HepG2 (cell line): ENCODE data around the gene TPRN. TPM values are rescaled to one million over a fixed set of nuclear protein-coding genes. Genes with fewer than 3 reads are reported as not detected.
A peak's percentile ranks its signal among the peaks of the same experiment; 100 is the strongest.

Experiments
- FOXA3 ChIP-seq: IDR thresholded peaks from 2 replicates; pipeline ENCODE4 v1.6.1; 2016; ENCODE audit warnings: missing genetic modification reagents, missing compliant biosample characterization
- GATAD1 ChIP-seq: IDR thresholded peaks from 2 replicates; pipeline ENCODE4 v1.6.1; 2016; ENCODE audit warnings: missing genetic modification reagents, missing compliant biosample characterization
- JUNB ChIP-seq: sonication (generic); formaldehyde crosslinking; IDR thresholded peaks from 2 replicates; pipeline ENCODE4 v1.8.0; 2022; ENCODE audit warnings: missing genetic modification reagents, mild to moderate bottlenecking, borderline replicate concordance
- PHF8 ChIP-seq: sonication (generic); formaldehyde crosslinking; IDR thresholded peaks from 2 replicates; pipeline ENCODE4 v1.5.0; 2020; ENCODE audit warnings: missing genetic modification reagents
- RELA ChIP-seq: sonication (generic); formaldehyde crosslinking; IDR thresholded peaks from 2 replicates; pipeline ENCODE4 v1.4.0; 2020; ENCODE audit warnings: missing genetic modification reagents
- ZMYM4 ChIP-seq: sonication (generic); formaldehyde crosslinking; IDR thresholded peaks from 2 replicates; pipeline ENCODE4 v1.8.1; 2023; ENCODE audit warnings: mild to moderate bottlenecking, missing genetic modification reagents
- ZNF432 ChIP-seq: sonication (generic); formaldehyde crosslinking; IDR thresholded peaks from 2 replicates; pipeline ENCODE4 v1.5.0; 2020; ENCODE audit warnings: missing genetic modification reagents, mild to moderate bottlenecking, borderline replicate concordance
- polyA plus RNA-seq, 8 experiments: library from polyadenylated mRNA; depleted of rRNA in 3 of 8; stranded (reverse) in 7 of 8; unstranded in 1 of 8; fragments of >200 nt; fragmentation: Illumina TruSeq in 4 of 8; extraction: Trizol in 4 of 8; gene quantifications; 2 replicates each; pipeline versions ENCODE4 v1.2.1 to v1.2.3, GENCODE V29; 2011 to 2016; ENCODE audit warnings: low read depth in 4 of 8, missing spikeins in 1 of 8, mixed read lengths in 1 of 8; ENCODE audit not compliant: insufficient read depth in 1 of 8
- total RNA-seq, 5 experiments: library from RNA; depleted of rRNA; stranded (reverse); fragments of >200 nt; fragmentation: Illumina TruSeq; extraction: Trizol; gene quantifications; 2 replicates each; pipeline ENCODE4 v1.2.3, GENCODE V29; 2016; ENCODE audit warnings: low read depth in 1 of 5
- TF ChIP-seq, protein P1 (sequence below): sonication (generic); formaldehyde crosslinking; conservative IDR thresholded peaks from 2 replicates; pipeline ENCODE4 v1.5.0; 2020; ENCODE audit warnings: missing genetic modification reagents
- TF ChIP-seq, protein P2 (sequence below): sonication (generic); formaldehyde crosslinking; conservative IDR thresholded peaks from 2 replicates; pipeline ENCODE4 v1.8.0; 2022; ENCODE audit warnings: low read depth, missing genetic modification reagents
- TF ChIP-seq, protein P3 (sequence below): sonication (generic); formaldehyde crosslinking; IDR thresholded peaks from 2 replicates; pipeline ENCODE4 v1.5.0; 2020; ENCODE audit warnings: missing genetic modification reagents
- TF ChIP-seq, protein P4 (sequence below): sonication (generic); formaldehyde crosslinking; IDR thresholded peaks from 2 replicates; pipeline ENCODE4 v1.4.0; 2020; ENCODE audit warnings: missing genetic modification reagents
- TF ChIP-seq, protein P5 (sequence below): IDR thresholded peaks from 2 replicates; pipeline ENCODE4 v1.6.1; 2018; ENCODE audit warnings: missing genetic modification reagents
- TF ChIP-seq, protein P6 (sequence below), 2 experiments: IDR thresholded peaks; 2 replicates each; pipeline ENCODE4 v1.6.1; 2011 to 2012; ENCODE audit warnings: low read length in 2 of 2, borderline replicate concordance in 1 of 2, low read depth in 1 of 2, mild to moderate bottlenecking in 1 of 2, moderate library complexity in 1 of 2
- TF ChIP-seq, protein P7 (sequence below): sonication (generic); formaldehyde crosslinking; IDR thresholded peaks from 2 replicates; pipeline ENCODE4 v1.8.0; 2022; ENCODE audit warnings: mild to moderate bottlenecking, missing genetic modification reagents

Gene TPRN
- total and polyA plus RNA-seq, 2 of the 13 experiments (the other 11 are each of a cell fraction or from before 2014, with no cell fraction given) = 10.1 to 19.2 TPM

DNA sequence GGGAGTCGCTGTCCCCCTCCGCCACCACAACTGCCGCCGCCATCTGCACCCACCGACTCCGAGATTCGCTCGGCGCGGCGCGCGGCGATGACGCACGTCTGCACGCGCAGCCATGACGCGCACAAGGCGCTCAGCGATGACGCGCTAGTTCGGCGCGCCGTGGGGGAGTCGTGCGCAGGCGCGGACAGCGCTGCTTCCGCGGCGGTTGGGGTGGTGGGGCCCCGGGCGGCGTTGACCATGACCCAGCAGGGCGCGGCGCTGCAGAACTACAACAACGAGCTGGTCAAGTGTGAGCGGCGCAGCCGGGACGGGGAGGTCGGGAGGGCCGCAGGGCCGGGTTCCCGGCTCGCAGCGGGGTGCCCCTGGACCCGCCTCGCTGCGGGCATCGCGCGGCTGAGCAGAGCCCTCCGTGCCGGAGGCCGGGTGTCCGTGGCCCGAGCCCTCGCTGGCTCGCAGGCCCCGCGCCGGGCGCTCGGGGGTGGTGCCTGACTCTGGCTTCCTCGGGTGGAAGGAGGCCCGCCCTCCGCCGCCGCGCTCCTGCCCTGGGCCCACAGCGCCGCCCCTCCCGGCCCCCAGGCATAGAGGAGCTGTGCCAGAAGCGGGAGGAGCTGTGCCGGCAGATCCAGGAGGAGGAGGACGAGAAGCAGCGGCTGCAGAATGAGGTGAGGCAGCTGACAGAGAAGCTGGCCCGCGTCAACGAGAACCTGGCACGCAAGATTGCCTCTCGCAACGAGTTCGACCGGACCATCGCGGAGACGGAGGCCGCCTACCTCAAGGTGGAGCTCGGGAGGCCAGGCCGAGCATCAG, 11.8 kb downstream of the TPRN start, which contains the start of the genes ANAPC2 and SSNA1 (continued):
- TF ChIP-seq, protein P1, sequence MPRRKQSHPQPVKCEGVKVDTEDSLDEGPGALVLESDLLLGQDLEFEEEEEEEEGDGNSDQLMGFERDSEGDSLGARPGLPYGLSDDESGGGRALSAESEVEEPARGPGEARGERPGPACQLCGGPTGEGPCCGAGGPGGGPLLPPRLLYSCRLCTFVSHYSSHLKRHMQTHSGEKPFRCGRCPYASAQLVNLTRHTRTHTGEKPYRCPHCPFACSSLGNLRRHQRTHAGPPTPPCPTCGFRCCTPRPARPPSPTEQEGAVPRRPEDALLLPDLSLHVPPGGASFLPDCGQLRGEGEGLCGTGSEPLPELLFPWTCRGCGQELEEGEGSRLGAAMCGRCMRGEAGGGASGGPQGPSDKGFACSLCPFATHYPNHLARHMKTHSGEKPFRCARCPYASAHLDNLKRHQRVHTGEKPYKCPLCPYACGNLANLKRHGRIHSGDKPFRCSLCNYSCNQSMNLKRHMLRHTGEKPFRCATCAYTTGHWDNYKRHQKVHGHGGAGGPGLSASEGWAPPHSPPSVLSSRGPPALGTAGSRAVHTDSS (CRISPR knock-in tag) = peak; percentile 87; the same call in 1 of the 2 replicates
- peak; percentile 85 for TF ChIP-seq FOXA3 (CRISPR knock-in tag)
- TF ChIP-seq, protein P2, sequence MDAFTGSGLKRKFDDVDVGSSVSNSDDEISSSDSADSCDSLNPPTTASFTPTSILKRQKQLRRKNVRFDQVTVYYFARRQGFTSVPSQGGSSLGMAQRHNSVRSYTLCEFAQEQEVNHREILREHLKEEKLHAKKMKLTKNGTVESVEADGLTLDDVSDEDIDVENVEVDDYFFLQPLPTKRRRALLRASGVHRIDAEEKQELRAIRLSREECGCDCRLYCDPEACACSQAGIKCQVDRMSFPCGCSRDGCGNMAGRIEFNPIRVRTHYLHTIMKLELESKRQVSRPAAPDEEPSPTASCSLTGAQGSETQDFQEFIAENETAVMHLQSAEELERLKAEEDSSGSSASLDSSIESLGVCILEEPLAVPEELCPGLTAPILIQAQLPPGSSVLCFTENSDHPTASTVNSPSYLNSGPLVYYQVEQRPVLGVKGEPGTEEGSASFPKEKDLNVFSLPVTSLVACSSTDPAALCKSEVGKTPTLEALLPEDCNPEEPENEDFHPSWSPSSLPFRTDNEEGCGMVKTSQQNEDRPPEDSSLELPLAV = no peak
- TF ChIP-seq, protein P3, sequence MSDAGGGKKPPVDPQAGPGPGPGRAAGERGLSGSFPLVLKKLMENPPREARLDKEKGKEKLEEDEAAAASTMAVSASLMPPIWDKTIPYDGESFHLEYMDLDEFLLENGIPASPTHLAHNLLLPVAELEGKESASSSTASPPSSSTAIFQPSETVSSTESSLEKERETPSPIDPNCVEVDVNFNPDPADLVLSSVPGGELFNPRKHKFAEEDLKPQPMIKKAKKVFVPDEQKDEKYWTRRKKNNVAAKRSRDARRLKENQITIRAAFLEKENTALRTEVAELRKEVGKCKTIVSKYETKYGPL (CRISPR knock-in tag) = no peak
- no peak for TF ChIP-seq JUNB (CRISPR knock-in tag)
- TF ChIP-seq GATAD1 (CRISPR knock-in tag) = peak; percentile 100
- TF ChIP-seq, protein P4, sequence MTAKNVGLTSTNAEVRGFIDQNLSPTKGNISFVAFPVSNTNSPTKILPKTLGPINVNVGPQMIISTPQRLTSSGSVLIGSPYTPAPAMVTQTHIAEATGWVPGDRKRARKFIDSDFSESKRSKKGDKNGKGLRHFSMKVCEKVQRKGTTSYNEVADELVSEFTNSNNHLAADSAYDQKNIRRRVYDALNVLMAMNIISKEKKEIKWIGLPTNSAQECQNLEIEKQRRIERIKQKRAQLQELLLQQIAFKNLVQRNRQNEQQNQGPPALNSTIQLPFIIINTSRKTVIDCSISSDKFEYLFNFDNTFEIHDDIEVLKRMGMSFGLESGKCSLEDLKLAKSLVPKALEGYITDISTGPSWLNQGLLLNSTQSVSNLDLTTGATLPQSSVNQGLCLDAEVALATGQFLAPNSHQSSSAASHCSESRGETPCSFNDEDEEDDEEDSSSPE (CRISPR knock-in tag) = peak; percentile 79
- TF ChIP-seq, protein P5, sequence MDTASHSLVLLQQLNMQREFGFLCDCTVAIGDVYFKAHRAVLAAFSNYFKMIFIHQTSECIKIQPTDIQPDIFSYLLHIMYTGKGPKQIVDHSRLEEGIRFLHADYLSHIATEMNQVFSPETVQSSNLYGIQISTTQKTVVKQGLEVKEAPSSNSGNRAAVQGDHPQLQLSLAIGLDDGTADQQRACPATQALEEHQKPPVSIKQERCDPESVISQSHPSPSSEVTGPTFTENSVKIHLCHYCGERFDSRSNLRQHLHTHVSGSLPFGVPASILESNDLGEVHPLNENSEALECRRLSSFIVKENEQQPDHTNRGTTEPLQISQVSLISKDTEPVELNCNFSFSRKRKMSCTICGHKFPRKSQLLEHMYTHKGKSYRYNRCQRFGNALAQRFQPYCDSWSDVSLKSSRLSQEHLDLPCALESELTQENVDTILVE (CRISPR knock-in tag) = peak; percentile 68; the same call in 1 of the 2 replicates
- peak; percentile 91 for TF ChIP-seq PHF8 (CRISPR knock-in tag)
- TF ChIP-seq, protein P6, sequence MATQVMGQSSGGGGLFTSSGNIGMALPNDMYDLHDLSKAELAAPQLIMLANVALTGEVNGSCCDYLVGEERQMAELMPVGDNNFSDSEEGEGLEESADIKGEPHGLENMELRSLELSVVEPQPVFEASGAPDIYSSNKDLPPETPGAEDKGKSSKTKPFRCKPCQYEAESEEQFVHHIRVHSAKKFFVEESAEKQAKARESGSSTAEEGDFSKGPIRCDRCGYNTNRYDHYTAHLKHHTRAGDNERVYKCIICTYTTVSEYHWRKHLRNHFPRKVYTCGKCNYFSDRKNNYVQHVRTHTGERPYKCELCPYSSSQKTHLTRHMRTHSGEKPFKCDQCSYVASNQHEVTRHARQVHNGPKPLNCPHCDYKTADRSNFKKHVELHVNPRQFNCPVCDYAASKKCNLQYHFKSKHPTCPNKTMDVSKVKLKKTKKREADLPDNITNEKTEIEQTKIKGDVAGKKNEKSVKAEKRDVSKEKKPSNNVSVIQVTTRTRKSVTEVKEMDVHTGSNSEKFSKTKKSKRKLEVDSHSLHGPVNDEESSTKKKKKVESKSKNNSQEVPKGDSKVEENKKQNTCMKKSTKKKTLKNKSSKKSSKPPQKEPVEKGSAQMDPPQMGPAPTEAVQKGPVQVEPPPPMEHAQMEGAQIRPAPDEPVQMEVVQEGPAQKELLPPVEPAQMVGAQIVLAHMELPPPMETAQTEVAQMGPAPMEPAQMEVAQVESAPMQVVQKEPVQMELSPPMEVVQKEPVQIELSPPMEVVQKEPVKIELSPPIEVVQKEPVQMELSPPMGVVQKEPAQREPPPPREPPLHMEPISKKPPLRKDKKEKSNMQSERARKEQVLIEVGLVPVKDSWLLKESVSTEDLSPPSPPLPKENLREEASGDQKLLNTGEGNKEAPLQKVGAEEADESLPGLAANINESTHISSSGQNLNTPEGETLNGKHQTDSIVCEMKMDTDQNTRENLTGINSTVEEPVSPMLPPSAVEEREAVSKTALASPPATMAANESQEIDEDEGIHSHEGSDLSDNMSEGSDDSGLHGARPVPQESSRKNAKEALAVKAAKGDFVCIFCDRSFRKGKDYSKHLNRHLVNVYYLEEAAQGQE (IDR thresholded peaks at IDR 0.05; ENCODE audit: borderline replicate concordance in 1 of 2, low read depth in 1 of 2, low read length in 2 of 2) = no peak; a peak in 1 of 4 replicates
- TF ChIP-seq, protein P7, sequence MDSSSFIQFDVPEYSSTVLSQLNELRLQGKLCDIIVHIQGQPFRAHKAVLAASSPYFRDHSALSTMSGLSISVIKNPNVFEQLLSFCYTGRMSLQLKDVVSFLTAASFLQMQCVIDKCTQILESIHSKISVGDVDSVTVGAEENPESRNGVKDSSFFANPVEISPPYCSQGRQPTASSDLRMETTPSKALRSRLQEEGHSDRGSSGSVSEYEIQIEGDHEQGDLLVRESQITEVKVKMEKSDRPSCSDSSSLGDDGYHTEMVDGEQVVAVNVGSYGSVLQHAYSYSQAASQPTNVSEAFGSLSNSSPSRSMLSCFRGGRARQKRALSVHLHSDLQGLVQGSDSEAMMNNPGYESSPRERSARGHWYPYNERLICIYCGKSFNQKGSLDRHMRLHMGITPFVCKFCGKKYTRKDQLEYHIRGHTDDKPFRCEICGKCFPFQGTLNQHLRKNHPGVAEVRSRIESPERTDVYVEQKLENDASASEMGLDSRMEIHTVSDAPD (CRISPR knock-in tag) = peak; percentile 16; the same call in 1 of the 2 replicates
- peak; percentile 64; the same call in 1 of the 2 replicates for TF ChIP-seq RELA (CRISPR knock-in tag)
- no peak for TF ChIP-seq ZNF432 (CRISPR knock-in tag)
- TF ChIP-seq ZMYM4 (CRISPR knock-in tag) = peak; percentile 87
